Uterus (tissue), 4 donors: ENCODE measurements around the gene WIPF3. TPM values are rescaled to one million over a fixed set of nuclear protein-coding genes. Genes with fewer than 3 reads are reported as not detected.
A peak's percentile ranks its signal among the peaks of the same experiment; 100 is the strongest.

ENCODE experiments used
- DNase-seq, 2 donors: peaks; one replicate each; pipeline ENCODE4 v3.0.0-alpha.2; 2019 to 2020
- H3K27ac ChIP-seq, 2 donors: fragments of 200-600 bp; sonication (generic); 1 replicate in 1 of 2; 2 replicates in 1 of 2; pipeline ENCODE4 v1.5.1; 2016 to 2018
- H3K27me3 ChIP-seq, 2 donors: fragments of 200-600 bp; sonication (generic); one replicate each; pipeline ENCODE4 v1.5.1; 2018 to 2019; ENCODE audit warnings: control low read depth in 1 of 2
- H3K36me3 ChIP-seq, 2 donors: fragments of 200-600 bp; sonication (generic); one replicate each; pipeline ENCODE4 v1.5.1; 2019; ENCODE audit warnings: control low read depth in 1 of 2
- H3K4me1 ChIP-seq, 2 donors: fragments of 200-600 bp; sonication (generic); one replicate each; pipeline ENCODE4 v1.5.1; 2018 to 2019; ENCODE audit warnings: control low read depth in 1 of 2
- H3K4me3 ChIP-seq, 2 donors: fragments of 200-600 bp; sonication (generic); 1 replicate in 1 of 2; 2 replicates in 1 of 2; pipeline ENCODE4 v1.5.1; 2018 to 2019; ENCODE audit warnings: mild to moderate bottlenecking in 1 of 2
- H3K9me3 ChIP-seq, 2 donors: fragments of 200-600 bp; sonication (generic); one replicate each; pipeline ENCODE4 v1.5.1; 2019; ENCODE audit warnings: control low read depth in 1 of 2
- CTCF ChIP-seq, 4 experiments: fragments of 200-600 bp in 2 of 4; fragments of 450-650 bp in 2 of 4; sonication (generic) in 2 of 4; IDR thresholded peaks; one replicate each; pipeline ENCODE4 v1.5.1; 2016 to 2019; ENCODE audit warnings: antibody characterized with exemption in 4 of 4, mild to moderate bottlenecking in 2 of 4, moderate library complexity in 1 of 4
- POLR2A ChIP-seq, 2 donors: fragments of 450-650 bp; IDR thresholded peaks; one replicate each; pipeline ENCODE4 v1.6.1; 2016; ENCODE audit warnings: antibody characterized with exemption in 2 of 2, mild to moderate bottlenecking in 1 of 2, moderate library complexity in 1 of 2
- intact Hi-C: fragments of 100-400 bp; cut with DNase I; formaldehyde crosslinking; loops from one replicate; pipeline ENCODE4 v1.15.1; 2023; ENCODE audit warnings: low total_unique reads
- total RNA-seq, 4 donors: library from RNA; depleted of rRNA in 3 of 4; stranded (reverse); fragments of >200 nt in 3 of 4; gene quantifications; one replicate each; pipeline versions ENCODE4 v1.1.0 to v1.2.4, GENCODE V29; 2014 to 2023
- donor health status: DM: yes; HTN: yes; CAD: no.

WIPF3 gene
- total RNA-seq, 4 donors from 2014 or later = 0.35 to 5.4 (median 2.4) TPM

- H3K27ac ChIP-seq = no peak overlapping the region
- no peaks in the 10 kb centered on the region for H3K36me3 ChIP-seq
- peak in 1 of 2 donors; percentile 36 for DNase-seq
These were observed 140.3 kb downstream of the WIPF3 start for GRCh38 chr7:29946428-29947186.

GRCh38 chr7:29948587-29948986 is 142.3 kb downstream of the WIPF3 start:
- no peak for TF ChIP-seq POLR2A (IDR thresholded peaks at IDR 0.05)
- TF ChIP-seq CTCF (IDR thresholded peaks at IDR 0.05) = no peak

More at GRCh38 chr7:29946428-29947186, 140.3 kb downstream of the WIPF3 start:
- intact Hi-C loops = no loop called here
- TF ChIP-seq CTCF (IDR thresholded peaks at IDR 0.05) = peak in 3 of 4 experiments; percentile 4 to 18 (median 10)
- no peak for TF ChIP-seq POLR2A (IDR thresholded peaks at IDR 0.05)
- no peaks in the 10 kb centered on the region for H3K27me3 ChIP-seq
- H3K4me1 ChIP-seq = no peaks in the 10 kb centered on the region
- H3K9me3 ChIP-seq = no peaks in the 10 kb centered on the region
- H3K4me3 ChIP-seq = no peak overlapping the region

GRCh38 chr7:29950480-29950879 is 144.2 kb downstream of the WIPF3 start:
- H3K27me3 ChIP-seq = no peaks in the 10 kb centered on the region
- no peak for DNase-seq
- no peak overlapping the region for H3K4me3 ChIP-seq
- H3K27ac ChIP-seq = no peak overlapping the region
- no peaks in the 10 kb centered on the region for H3K36me3 ChIP-seq
- no peaks in the 10 kb centered on the region for H3K9me3 ChIP-seq
- intact Hi-C loops = no loop called here
- H3K4me1 ChIP-seq = no peaks in the 10 kb centered on the region
- no peak for TF ChIP-seq POLR2A (IDR thresholded peaks at IDR 0.05)
- no peak for TF ChIP-seq CTCF (IDR thresholded peaks at IDR 0.05)

More at GRCh38 chr7:29948587-29948986, 142.3 kb downstream of the WIPF3 start:
- H3K27me3 ChIP-seq = no peaks in the 10 kb centered on the region
- H3K4me1 ChIP-seq = no peaks in the 10 kb centered on the region
- H3K36me3 ChIP-seq = no peaks in the 10 kb centered on the region
- H3K4me3 ChIP-seq = no peak overlapping the region
- intact Hi-C loops = no loop called here
- no peaks in the 10 kb centered on the region for H3K9me3 ChIP-seq
- H3K27ac ChIP-seq = no peak overlapping the region
- no peak for DNase-seq

- Histone ChIP-seq H3K9me3 (no peaks in the 10 kb centered on the region), H3K27ac (no peak overlapping the region), H3K4me3 (no peak overlapping the region), H3K27me3 (no peaks in the 10 kb centered on the region), H3K4me1 (no peaks in the 10 kb centered on the region), H3K36me3 (no peaks in the 10 kb centered on the region)
- TF ChIP-seq POLR2A (IDR thresholded peaks at IDR 0.05) (no peak), CTCF (IDR thresholded peaks at IDR 0.05) (no peak)
- intact Hi-C loops = no loop called here
- DNase-seq = no peak
These were observed 144.9 kb downstream of the WIPF3 start for GRCh38 chr7:29951206-29951605.

GRCh38 chr7:29953726-29954347 is 147.5 kb downstream of the WIPF3 start:
- no peak for TF ChIP-seq POLR2A (IDR thresholded peaks at IDR 0.05)
- no peak for TF ChIP-seq CTCF (IDR thresholded peaks at IDR 0.05)
- H3K27me3 ChIP-seq = no peaks in the 10 kb centered on the region
- no peaks in the 10 kb centered on the region for H3K4me1 ChIP-seq
- H3K4me3 ChIP-seq = no peak overlapping the region
- DNase-seq = no peak
- no peaks in the 10 kb centered on the region for H3K9me3 ChIP-seq
- no peaks in the 10 kb centered on the region for H3K36me3 ChIP-seq
- no peak overlapping the region for H3K27ac ChIP-seq
- intact Hi-C loops = no loop called here
